ENCODE results near the gene SUN5. TPM values are rescaled to one million over a fixed set of nuclear protein-coding genes. Genes with fewer than 3 reads are reported as not detected.
"Not testable (repeated sequence)": the region's sequence is repeated elsewhere in the genome, so short reads cannot be mapped to it uniquely, and the experiment has no call there.

SUN5 gene
- total RNA-seq, 6 experiments from 2014 or later = not detected

DNA sequence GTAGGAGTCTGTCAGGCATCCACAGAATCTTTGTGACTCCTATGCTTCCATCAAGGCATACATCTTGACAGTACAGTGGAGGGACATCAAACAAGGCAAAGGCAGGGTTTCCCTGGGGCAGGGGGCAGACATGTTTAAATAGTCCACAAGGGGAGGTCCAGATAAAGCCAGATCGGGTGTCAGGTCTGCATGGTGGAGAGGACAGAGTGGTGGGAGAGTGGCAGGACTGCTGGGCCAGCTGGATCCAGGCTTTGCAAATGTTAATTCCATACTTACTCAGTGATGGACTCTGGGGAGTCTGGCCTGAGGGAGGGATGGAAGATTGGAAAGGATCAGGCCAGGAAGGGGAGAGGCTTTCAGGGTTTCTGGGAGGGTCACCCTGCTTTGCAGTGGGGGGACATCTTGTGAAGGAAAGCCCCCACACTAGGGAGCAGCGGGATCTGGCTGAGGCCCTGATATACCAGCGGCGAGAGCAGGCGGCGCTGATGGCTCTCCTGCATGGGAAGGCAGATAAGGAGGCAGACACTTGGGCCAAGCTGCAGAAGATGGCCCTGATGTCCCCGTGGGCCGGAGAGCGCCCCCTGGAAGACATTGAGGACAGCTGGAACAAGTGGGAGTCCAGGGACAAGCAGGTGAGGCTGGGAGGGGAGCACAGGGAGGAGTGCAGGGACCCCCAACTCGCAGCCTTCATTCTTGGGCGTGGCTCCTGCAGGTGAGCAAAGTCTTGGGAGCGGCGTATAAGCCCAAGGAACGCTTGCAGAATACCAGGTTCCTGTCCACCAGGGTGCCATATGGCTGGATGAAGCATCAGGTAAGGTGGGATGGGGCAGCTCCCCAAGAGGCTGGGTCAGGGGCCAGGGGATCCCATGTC, 44.6 kb downstream of the SUN5 start:
- H3K4me1 ChIP-seq = no peaks in the 10 kb centered on the region
- TF ChIP-seq, protein P1, sequence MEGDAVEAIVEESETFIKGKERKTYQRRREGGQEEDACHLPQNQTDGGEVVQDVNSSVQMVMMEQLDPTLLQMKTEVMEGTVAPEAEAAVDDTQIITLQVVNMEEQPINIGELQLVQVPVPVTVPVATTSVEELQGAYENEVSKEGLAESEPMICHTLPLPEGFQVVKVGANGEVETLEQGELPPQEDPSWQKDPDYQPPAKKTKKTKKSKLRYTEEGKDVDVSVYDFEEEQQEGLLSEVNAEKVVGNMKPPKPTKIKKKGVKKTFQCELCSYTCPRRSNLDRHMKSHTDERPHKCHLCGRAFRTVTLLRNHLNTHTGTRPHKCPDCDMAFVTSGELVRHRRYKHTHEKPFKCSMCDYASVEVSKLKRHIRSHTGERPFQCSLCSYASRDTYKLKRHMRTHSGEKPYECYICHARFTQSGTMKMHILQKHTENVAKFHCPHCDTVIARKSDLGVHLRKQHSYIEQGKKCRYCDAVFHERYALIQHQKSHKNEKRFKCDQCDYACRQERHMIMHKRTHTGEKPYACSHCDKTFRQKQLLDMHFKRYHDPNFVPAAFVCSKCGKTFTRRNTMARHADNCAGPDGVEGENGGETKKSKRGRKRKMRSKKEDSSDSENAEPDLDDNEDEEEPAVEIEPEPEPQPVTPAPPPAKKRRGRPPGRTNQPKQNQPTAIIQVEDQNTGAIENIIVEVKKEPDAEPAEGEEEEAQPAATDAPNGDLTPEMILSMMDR (IDR thresholded peaks at IDR 0.05) = no peak
- TF ChIP-seq POLR2A (IDR thresholded peaks at IDR 0.05) = no peak
- H3K9me3 ChIP-seq = peaks cover 0 to 5% (median 0%) of the 10 kb centered on the region in 4 donors
- DNase-seq (no peak), ATAC-seq (no peak)
- 17% methylated on average over 1 of the region's 14 CpGs for WGBS (ENCODE audit: insufficient coverage, low coverage, low lambda C conversion rate, missing lambda C conversion rate)
- H3K27ac ChIP-seq = no peak overlapping the region
- H3K27me3 ChIP-seq = no peaks in the 10 kb centered on the region
- intact Hi-C loops (cut with DNase I) = no loop called here
- no peak overlapping the region for H3K4me3 ChIP-seq
- H3K36me3 ChIP-seq = no peaks in the 10 kb centered on the region

DNA sequence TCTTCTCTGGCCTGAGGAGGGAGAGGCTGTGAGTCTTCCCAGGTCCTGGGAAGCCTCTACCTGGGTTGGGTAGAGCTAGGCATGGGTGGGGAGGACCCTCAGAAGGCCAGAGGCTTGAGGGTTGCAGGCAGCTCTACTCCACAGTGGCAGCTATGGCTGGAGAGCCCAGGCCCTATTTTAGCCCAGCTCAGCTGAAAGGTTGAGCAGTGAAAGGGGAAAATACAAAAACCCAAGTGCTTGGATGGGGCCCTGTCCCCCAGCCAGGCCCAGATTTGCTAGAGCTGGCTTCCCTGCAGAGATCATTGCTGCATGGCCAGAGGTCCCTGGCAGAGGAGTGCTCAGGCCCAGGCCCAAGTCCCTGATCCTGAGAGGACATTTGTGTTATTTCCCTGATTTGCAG, 45.7 kb downstream of the SUN5 start:
- Histone ChIP-seq H3K27me3 (no peaks in the 10 kb centered on the region), H3K27ac (no peak overlapping the region), H3K9me3 (peaks cover 0 to 5% (median 0%) of the 10 kb centered on the region in 4 donors), H3K36me3 (no peaks in the 10 kb centered on the region), H3K4me3 (no peak overlapping the region), H3K4me1 (no peaks in the 10 kb centered on the region)
- intact Hi-C loops (cut with DNase I) = no loop called here
- TF ChIP-seq, protein P1 (IDR thresholded peaks at IDR 0.05) = no peak
- no peak for TF ChIP-seq POLR2A (IDR thresholded peaks at IDR 0.05)
- DNase-seq = no peak
- no peak for ATAC-seq

DNA sequence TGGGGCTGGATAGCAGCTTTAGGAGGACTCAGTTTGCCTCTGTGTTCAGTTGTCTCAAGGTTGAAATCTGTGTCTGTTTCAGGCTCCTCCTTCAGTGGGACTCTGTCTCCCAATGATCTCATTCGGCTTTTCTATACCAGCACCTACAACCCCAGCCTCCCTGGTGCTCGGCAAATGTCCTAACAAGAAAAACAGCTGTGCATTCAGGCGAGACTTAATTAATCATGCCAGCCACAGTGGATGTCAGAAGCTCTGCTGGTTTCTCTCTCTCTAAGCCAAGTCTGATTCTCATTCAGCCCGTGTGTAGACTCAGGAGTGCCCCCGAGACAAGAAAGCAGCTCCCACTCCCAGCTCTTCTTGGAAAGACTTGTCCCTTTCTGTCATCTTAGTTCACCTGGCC, 46.8 kb downstream of the SUN5 start:
- H3K27me3 ChIP-seq = no peaks in the 10 kb centered on the region
- TF ChIP-seq, protein P1 (IDR thresholded peaks at IDR 0.05) = no peak
- TF ChIP-seq POLR2A (IDR thresholded peaks at IDR 0.05) = no peak
- H3K9me3 ChIP-seq = peaks cover 0 to 5% (median 0%) of the 10 kb centered on the region in 4 donors
- H3K4me1 ChIP-seq = no peaks in the 10 kb centered on the region
- intact Hi-C loops (cut with DNase I) = no loop called here
- no peak overlapping the region for H3K4me3 ChIP-seq
- 43% methylated on average over 2 of the region's 5 CpGs for WGBS (ENCODE audit: insufficient coverage, low coverage, low lambda C conversion rate, missing lambda C conversion rate)
- H3K27ac ChIP-seq = no peak overlapping the region
- DNase-seq (no peak), ATAC-seq (no peak)
- no peaks in the 10 kb centered on the region for H3K36me3 ChIP-seq

DNA sequence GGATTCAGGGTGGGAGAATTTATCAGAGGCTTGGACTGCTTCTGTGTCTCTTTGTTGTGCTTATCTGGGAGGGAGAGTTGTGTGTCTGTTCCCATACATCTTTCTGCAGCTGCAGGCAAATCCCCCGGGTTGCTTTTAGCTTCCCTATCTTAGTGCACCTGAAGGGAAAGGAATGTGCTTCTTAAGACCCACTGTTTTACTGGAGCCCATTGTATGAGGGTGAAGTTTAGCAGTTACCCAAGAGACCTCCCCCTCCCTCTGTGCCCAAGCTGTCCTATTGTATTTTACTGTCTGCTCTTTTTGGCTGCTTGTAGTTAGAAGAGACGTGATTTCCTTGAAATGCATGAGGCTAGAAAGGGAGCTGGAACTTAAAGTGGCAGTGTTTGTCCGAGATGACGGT, 53.7 kb downstream of the SUN5 start:
- H3K4me3 ChIP-seq; H3K27me3 ChIP-seq; intact Hi-C loops (cut with DNase I); H3K27ac ChIP-seq; ATAC-seq; H3K36me3 ChIP-seq; DNase-seq; H3K9me3 ChIP-seq; H3K4me1 ChIP-seq: not testable (repeated sequence)
- WGBS (ENCODE audit: insufficient coverage, low coverage, low lambda C conversion rate, missing lambda C conversion rate) = 18% methylated on average over 4 of the region's 4 CpGs

DNA sequence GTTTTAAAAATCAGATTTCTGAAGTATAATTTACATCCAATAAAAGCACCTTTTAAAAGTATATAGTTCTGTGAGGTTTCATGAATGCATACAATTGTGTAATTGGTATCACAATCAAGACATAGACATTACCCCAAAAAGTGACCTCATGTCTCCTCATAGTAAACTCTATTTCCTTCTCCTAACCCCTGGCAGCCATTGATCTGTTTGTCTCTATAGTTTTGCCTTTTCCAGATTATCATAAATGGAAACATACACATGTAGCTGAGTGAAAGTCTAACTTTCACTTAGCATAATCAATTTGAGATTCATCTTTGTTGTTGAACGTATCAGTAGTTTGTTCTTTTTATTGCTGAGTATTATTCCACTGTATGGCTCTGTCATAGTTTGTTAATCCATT, 57.6 kb downstream of the SUN5 start:
- TF ChIP-seq, protein P1 (IDR thresholded peaks at IDR 0.05) = no peak
- no peak for TF ChIP-seq POLR2A (IDR thresholded peaks at IDR 0.05)
- no peak for ATAC-seq
- 77% methylated on average over 1 of the region's 1 CpG for WGBS (ENCODE audit: insufficient coverage, low coverage, low lambda C conversion rate, missing lambda C conversion rate)
- Histone ChIP-seq H3K27me3 (no peaks in the 10 kb centered on the region), H3K4me1 (no peaks in the 10 kb centered on the region), H3K9me3 (no peaks in the 10 kb centered on the region), H3K27ac (no peak overlapping the region), H3K4me3 (no peak overlapping the region), H3K36me3 (no peaks in the 10 kb centered on the region)
- no peak for DNase-seq
- intact Hi-C loops (cut with DNase I) = no loop called here
